Mesenchymal stem cell (in vitro differentiated cells and primary cell): Measurements from ENCODE around the gene ZIC2.

Source experiments
- DNase-seq: peaks from one replicate; pipeline ENCODE4 v3.0.0-alpha.2; 2013
- H2AFZ ChIP-seq: one replicate; pipeline ENCODE4 v1.6.1; 2013; ENCODE audit warnings: low read depth, mild to moderate bottlenecking, control low read depth, inconsistent platforms, low read length, moderate library complexity
- H2AK5ac ChIP-seq: 2 replicates; pipeline ENCODE4 v1.6.1; 2013; ENCODE audit warnings: low read length, moderate library complexity, mild to moderate bottlenecking, inconsistent platforms; ENCODE audit not compliant: severe bottlenecking
- H2BK120ac ChIP-seq: one replicate; pipeline ENCODE4 v1.6.1; 2013; ENCODE audit warnings: low read depth, mild to moderate bottlenecking, inconsistent platforms, low read length, moderate library complexity
- H2BK12ac ChIP-seq, 2 experiments: one replicate each; pipeline ENCODE4 v1.6.1; 2013; ENCODE audit warnings: inconsistent platforms in 2 of 2, low read length in 2 of 2, mild to moderate bottlenecking in 2 of 2, moderate library complexity in 2 of 2, control low read depth in 1 of 2
- H2BK15ac ChIP-seq: one replicate; pipeline ENCODE4 v1.6.1; 2013; ENCODE audit warnings: mild to moderate bottlenecking, low read depth, inconsistent platforms; ENCODE audit not compliant: poor library complexity, severe bottlenecking
- H2BK5ac ChIP-seq: 2 replicates; pipeline ENCODE4 v1.6.1; 2013; ENCODE audit warnings: low read depth, mild to moderate bottlenecking, low read length, control low read depth, inconsistent platforms; ENCODE audit not compliant: poor library complexity, severe bottlenecking
- H3K14ac ChIP-seq, 2 experiments: one replicate each; pipeline ENCODE4 v1.6.1; 2013; ENCODE audit warnings: inconsistent platforms in 2 of 2, low read length in 2 of 2, control low read depth in 1 of 2, mild to moderate bottlenecking in 1 of 2, moderate library complexity in 1 of 2
- H3K18ac ChIP-seq, 2 experiments: one replicate each; pipeline ENCODE4 v1.6.1; 2013; ENCODE audit warnings: inconsistent platforms in 2 of 2, low read length in 2 of 2, control low read depth in 1 of 2, low read depth in 1 of 2, mild to moderate bottlenecking in 1 of 2
- H3K23ac ChIP-seq, 2 experiments: one replicate each; pipeline ENCODE4 v1.6.1; 2013; ENCODE audit warnings: inconsistent platforms in 2 of 2, low read length in 2 of 2, mild to moderate bottlenecking in 2 of 2, moderate library complexity in 2 of 2, control low read depth in 1 of 2
- H3K27ac ChIP-seq: 2 replicates; pipeline ENCODE4 v1.5.1; 2013; ENCODE audit warnings: mild to moderate bottlenecking, moderate library complexity, low read length, control low read depth, inconsistent platforms; ENCODE audit not compliant: poor library complexity, severe bottlenecking
- H3K27me3 ChIP-seq, 2 experiments: 2 replicates each; pipeline versions ENCODE4 v1.6.1 to v1.7.0; 2013; ENCODE audit warnings: low read length in 2 of 2, mild to moderate bottlenecking in 2 of 2, moderate library complexity in 2 of 2, control low read depth in 1 of 2, inconsistent platforms in 1 of 2; ENCODE audit not compliant: control insufficient read depth in 1 of 2, insufficient read depth in 1 of 2
- H3K36me3 ChIP-seq, 2 experiments: 2 replicates each; pipeline versions ENCODE4 v1.6.1 to v1.7.0; 2013; ENCODE audit warnings: low read length in 2 of 2, control low read depth in 1 of 2, inconsistent platforms in 1 of 2, low read depth in 1 of 2, mild to moderate bottlenecking in 1 of 2; ENCODE audit not compliant: insufficient read depth in 2 of 2, control insufficient read depth in 1 of 2
- H3K4ac ChIP-seq, 2 experiments: one replicate each; pipeline ENCODE4 v1.6.1; 2013; ENCODE audit warnings: inconsistent platforms in 2 of 2, low read length in 2 of 2, mild to moderate bottlenecking in 2 of 2, moderate library complexity in 2 of 2, control low read depth in 1 of 2, low read depth in 1 of 2
- H3K4me1 ChIP-seq: 2 replicates; pipeline ENCODE4 v1.6.1; 2013; ENCODE audit warnings: low read depth, low read length, control low read depth; ENCODE audit not compliant: control insufficient read depth, insufficient read depth
- H3K4me2 ChIP-seq: 2 replicates; pipeline ENCODE4 v1.6.1; 2013; ENCODE audit warnings: low read length, mild to moderate bottlenecking, inconsistent platforms; ENCODE audit not compliant: poor library complexity, severe bottlenecking
- H3K4me3 ChIP-seq, 2 experiments: 2 replicates each; pipeline versions ENCODE4 v1.5.1 to v1.7.0; 2013; ENCODE audit warnings: low read length in 2 of 2, mild to moderate bottlenecking in 2 of 2, control low read depth in 1 of 2, low read depth in 1 of 2; ENCODE audit not compliant: insufficient read depth in 1 of 2
- H3K79me1 ChIP-seq: replicated peaks from 2 replicates; pipeline ENCODE4 v1.6.1; 2013; ENCODE audit warnings: mild to moderate bottlenecking, control low read depth, low read length, inconsistent platforms; ENCODE audit not compliant: poor library complexity, severe bottlenecking
- H3K9ac ChIP-seq: 2 replicates; pipeline ENCODE4 v1.7.0; 2013; ENCODE audit warnings: mild to moderate bottlenecking, low read length, moderate library complexity
- H3K9me3 ChIP-seq: 2 replicates; pipeline ENCODE4 v1.7.0; 2013; ENCODE audit warnings: mild to moderate bottlenecking, low read length; ENCODE audit not compliant: control insufficient read depth
- H4K8ac ChIP-seq: one replicate; pipeline ENCODE4 v1.6.1; 2013; ENCODE audit warnings: inconsistent platforms, mild to moderate bottlenecking, low read length, moderate library complexity
- H4K91ac ChIP-seq: one replicate; pipeline ENCODE4 v1.6.1; 2013; ENCODE audit warnings: mild to moderate bottlenecking, low read length, inconsistent platforms
- WGBS: methylation state at CpG from one replicate; pipeline ENCODE4 v1.1.7; 2013; ENCODE audit warnings: mixed read lengths; 5-methylcytosine and 5-hydroxymethylcytosine counted together

ZIC2 gene

DNA sequence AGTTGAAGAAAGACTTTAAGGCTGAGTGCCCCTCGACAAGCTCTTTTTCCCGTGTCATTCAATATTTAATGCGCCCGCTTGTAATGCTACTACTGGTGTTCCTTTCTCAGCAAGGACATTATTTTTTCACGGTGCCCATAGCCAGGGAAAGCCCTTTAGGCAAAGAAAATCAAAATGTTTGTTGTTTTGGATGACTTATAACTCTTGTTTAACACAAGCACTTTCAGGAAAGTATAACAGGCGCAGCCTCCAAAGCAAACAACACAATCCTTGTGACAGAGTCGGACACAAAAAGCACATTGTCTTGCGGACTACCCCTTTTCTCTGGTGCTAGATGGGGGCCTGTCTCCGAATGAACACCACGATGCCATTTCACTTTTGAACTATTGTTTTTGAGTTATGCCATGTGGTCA lies 22.5 kb upstream of the ZIC2 start:
- H3K79me1 ChIP-seq = peaks cover 2% of the 10 kb centered on the region
- no peak overlapping the region for H2BK120ac ChIP-seq
- H3K4ac ChIP-seq = no peak overlapping the region
- no peak for DNase-seq
- under 1% methylated on average over 9 of the region's 10 CpGs for WGBS
- peak overlapping the region; percentile 94 for H3K4me2 ChIP-seq
- peaks cover 34% of the 10 kb centered on the region for H3K4me1 ChIP-seq
- H2BK5ac ChIP-seq = no peak overlapping the region
- no peak overlapping the region for H3K9ac ChIP-seq
- H3K18ac ChIP-seq = no peak overlapping the region
- no peak overlapping the region for H2BK12ac ChIP-seq
- H3K36me3 ChIP-seq = no peaks in the 10 kb centered on the region
- H2AK5ac ChIP-seq = no peak overlapping the region
- H2BK15ac ChIP-seq = no peak overlapping the region
- peak overlapping the region in 1 of 2 experiments; percentile 24 for H3K4me3 ChIP-seq
- no peak overlapping the region for H3K27ac ChIP-seq
- H3K23ac ChIP-seq = no peak overlapping the region
- H3K27me3 ChIP-seq = peaks cover 38 to 98% of the 10 kb centered on the region in 2 experiments
- no peak overlapping the region for H2AFZ ChIP-seq
- no peaks in the 10 kb centered on the region for H3K9me3 ChIP-seq
- H4K91ac ChIP-seq = no peak overlapping the region
- no peak overlapping the region for H4K8ac ChIP-seq
- H3K14ac ChIP-seq = no peak overlapping the region

DNA sequence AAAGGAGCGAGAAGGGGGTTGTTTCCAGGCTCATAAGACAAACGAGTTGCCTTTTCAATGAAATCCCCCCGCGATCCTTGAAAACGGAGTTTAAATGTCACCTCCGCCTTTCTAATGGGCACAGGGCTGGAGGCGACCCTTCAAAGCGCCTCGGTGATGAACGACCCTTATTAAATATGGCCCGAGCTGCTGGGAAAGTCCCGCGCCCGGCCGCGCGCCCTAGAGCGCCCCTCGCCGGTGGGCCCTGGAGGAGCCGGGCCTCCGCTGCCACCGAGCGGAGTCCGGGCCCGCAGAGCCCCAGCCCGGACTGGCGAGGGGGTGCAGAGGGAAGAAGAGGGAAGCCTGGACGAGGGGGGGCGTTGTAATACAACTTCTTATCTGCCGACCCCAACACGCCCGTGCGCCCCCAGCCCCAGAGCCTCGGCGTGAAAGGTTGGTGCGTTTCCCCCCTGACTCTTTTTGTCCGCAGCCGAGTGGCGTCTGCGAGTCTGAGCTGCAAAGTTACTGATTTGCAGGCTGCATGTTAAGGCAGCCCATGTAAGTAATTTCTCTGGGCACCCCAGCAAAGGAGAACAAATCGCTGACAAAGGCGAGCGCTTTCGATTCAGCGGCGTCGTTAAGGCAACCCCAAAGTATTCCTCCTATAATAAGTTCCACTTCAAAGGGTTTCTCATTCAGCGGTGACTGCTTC lies 21.9 kb upstream of the ZIC2 start:
- H3K9me3 ChIP-seq = no peaks in the 10 kb centered on the region
- H2AFZ ChIP-seq = no peak overlapping the region
- no peak for DNase-seq
- H2BK5ac ChIP-seq = no peak overlapping the region
- H3K79me1 ChIP-seq = peaks cover 2% of the 10 kb centered on the region
- no peaks in the 10 kb centered on the region for H3K36me3 ChIP-seq
- peak overlapping the region; percentile 8 for H3K27ac ChIP-seq
- WGBS = under 1% methylated on average over 37 of the region's 49 CpGs
- H2AK5ac ChIP-seq = no peak overlapping the region
- H3K4me2 ChIP-seq = peak overlapping the region; percentile 94
- H3K14ac ChIP-seq = no peak overlapping the region
- H3K9ac ChIP-seq = no peak overlapping the region
- H4K91ac ChIP-seq = no peak overlapping the region
- H4K8ac ChIP-seq = no peak overlapping the region
- H3K23ac ChIP-seq = no peak overlapping the region
- H3K18ac ChIP-seq = no peak overlapping the region
- no peak overlapping the region for H2BK12ac ChIP-seq
- H3K4me3 ChIP-seq = peak overlapping the region; percentile 56 to 69
- no peak overlapping the region for H2BK120ac ChIP-seq
- H3K27me3 ChIP-seq = peaks cover 38 to 98% of the 10 kb centered on the region in 2 experiments
- H2BK15ac ChIP-seq = no peak overlapping the region
- no peak overlapping the region for H3K4ac ChIP-seq
- H3K4me1 ChIP-seq = peaks cover 34% of the 10 kb centered on the region

DNA sequence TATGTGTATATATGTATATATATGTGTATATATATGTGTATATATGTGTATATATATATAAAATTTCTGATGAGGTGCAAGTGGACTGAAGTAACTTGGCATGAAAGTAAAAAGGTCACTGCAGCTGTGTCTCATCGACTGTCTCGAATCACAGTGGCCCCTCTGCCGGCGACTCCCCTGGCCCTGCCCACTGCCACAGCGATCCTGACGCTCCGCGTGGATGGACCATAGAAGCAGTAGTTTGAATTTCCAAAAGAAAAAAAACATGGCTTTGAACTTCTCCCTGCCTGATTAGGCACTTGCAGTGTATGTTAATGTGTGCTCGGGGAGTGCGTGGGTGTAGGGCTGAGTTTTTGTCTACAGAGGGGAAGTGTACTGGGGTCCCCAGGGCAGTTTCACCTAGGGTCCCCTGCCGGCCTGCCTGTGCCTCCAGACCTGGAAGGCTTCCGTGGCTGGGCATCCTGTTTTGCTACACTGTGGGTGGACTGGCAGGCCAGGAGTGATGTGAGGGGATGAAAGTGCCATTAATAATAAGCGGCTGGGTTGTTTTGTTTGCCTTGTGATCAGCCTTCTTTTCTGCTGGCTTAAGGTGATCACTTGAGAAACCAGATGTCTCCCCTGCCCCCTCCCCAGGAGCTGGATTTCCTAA lies 20.8 kb upstream of the ZIC2 start:
- Histone ChIP-seq H2BK15ac (no peak overlapping the region), H3K36me3 (peaks cover 0 to 5% of the 10 kb centered on the region in 2 experiments), H2AFZ (no peak overlapping the region), H3K23ac (no peak overlapping the region), H3K27ac (no peak overlapping the region), H3K9ac (no peak overlapping the region), H4K91ac (no peak overlapping the region), H3K4me2 (peak overlapping the region; percentile 24), H2AK5ac (no peak overlapping the region), H3K18ac (no peak overlapping the region), H3K4ac (no peak overlapping the region), H3K4me1 (peaks cover 31% of the 10 kb centered on the region), H3K9me3 (no peaks in the 10 kb centered on the region), H2BK120ac (no peak overlapping the region), H4K8ac (no peak overlapping the region), H3K79me1 (peaks cover 5% of the 10 kb centered on the region), H2BK12ac (no peak overlapping the region), H3K27me3 (peaks cover 31 to 96% of the 10 kb centered on the region in 2 experiments), H3K4me3 (no peak overlapping the region), H2BK5ac (no peak overlapping the region), H3K14ac (no peak overlapping the region)
- DNase-seq = no peak
- WGBS = 32% methylated on average over 13 of the region's 13 CpGs

GRCh38 chr13:99961636-99962035 lies 19.9 kb upstream of the ZIC2 start:
- Histone ChIP-seq H3K4me2 (no peak overlapping the region), H2BK5ac (no peak overlapping the region)
- WGBS = 89% methylated on average over 7 of the region's 8 CpGs

More at GRCh38 chr13:99961636-99962035, 19.9 kb upstream of the ZIC2 start:
- no peak for DNase-seq
- H2BK12ac ChIP-seq = no peak overlapping the region
- no peak overlapping the region for H3K14ac ChIP-seq
- H3K27me3 ChIP-seq = peaks cover 22 to 96% of the 10 kb centered on the region in 2 experiments
- no peak overlapping the region for H2BK120ac ChIP-seq
- H3K23ac ChIP-seq = no peak overlapping the region
- H3K4me3 ChIP-seq = no peak overlapping the region
- H3K9ac ChIP-seq = no peak overlapping the region
- no peaks in the 10 kb centered on the region for H3K9me3 ChIP-seq
- H3K36me3 ChIP-seq = peaks cover 0 to 5% of the 10 kb centered on the region in 2 experiments
- peaks cover 24% of the 10 kb centered on the region for H3K4me1 ChIP-seq
- no peak overlapping the region for H3K4ac ChIP-seq
- H3K18ac ChIP-seq = no peak overlapping the region
- H2AFZ ChIP-seq = no peak overlapping the region
- H3K79me1 ChIP-seq = peaks cover 5% of the 10 kb centered on the region
- H4K91ac ChIP-seq = no peak overlapping the region
- no peak overlapping the region for H2AK5ac ChIP-seq
- H4K8ac ChIP-seq = no peak overlapping the region
- no peak overlapping the region for H3K27ac ChIP-seq
- no peak overlapping the region for H2BK15ac ChIP-seq
